Spleen (tissue), 3 donors: ENCODE measurements around the gene KIAA0753.

Experiments
- POLR2A ChIP-seq, 3 donors: fragments of 450-650 bp; IDR thresholded peaks; one replicate each; pipeline ENCODE4 v1.5.1; 2017; ENCODE audit warnings: antibody characterized with exemption in 3 of 3, mild to moderate bottlenecking in 1 of 3
- POLR2AphosphoS5 ChIP-seq, 3 donors: sonication (generic); formaldehyde crosslinking; IDR thresholded peaks; one replicate each; pipeline ENCODE4 v1.5.1; 2017; ENCODE audit warnings: antibody characterized with exemption in 3 of 3

- TF ChIP-seq POLR2A (IDR thresholded peaks at IDR 0.05) (no peak), POLR2AphosphoS5 (IDR thresholded peaks at IDR 0.05) (peak in 2 of 3 donors; percentile 11 to 27)
These were observed 25.6 kb upstream of the KIAA0753 start for GRCh38 chr17:6666077-6666521.
